Measurements from ENCODE around the gene AFF3. TPM values are rescaled to one million over a fixed set of nuclear protein-coding genes. Genes with fewer than 3 reads are reported as not detected.

The AFF3 gene
- total and polyA plus RNA-seq, 8 donors, result 16.4 to 42.0 (median 21.4) TPM

GRCh38 chr2:100033976-100034375 is 108.4 kb downstream of the AFF3 start:
- Histone ChIP-seq H3K36me3 (no peaks in the 10 kb centered on the region), H3K4me1 (peaks cover 0 to 4% of the 10 kb centered on the region in 2 donors), H3K9me3 (no peaks in the 10 kb centered on the region), H3K27me3 (no peaks in the 10 kb centered on the region), H3K4me3 (no peak overlapping the region), H3K27ac (no peak overlapping the region)
- intact Hi-C loops (cut with DNase I), result no loop called here
- TF ChIP-seq CTCF (IDR thresholded peaks at IDR 0.05), result no peak
- no peak for DNase-seq
- ATAC-seq, result no peak

- DNase-seq (no peak), ATAC-seq (peak; percentile 33)
- H3K27ac ChIP-seq, result no peak overlapping the region
- no peaks in the 10 kb centered on the region for H3K27me3 ChIP-seq
- TF ChIP-seq CTCF (IDR thresholded peaks at IDR 0.05), result no peak
- intact Hi-C loops (cut with DNase I), result no loop called here
- H3K9me3 ChIP-seq, result no peaks in the 10 kb centered on the region
- H3K36me3 ChIP-seq, result no peaks in the 10 kb centered on the region
- H3K4me1 ChIP-seq, result peaks cover 0 to 3% of the 10 kb centered on the region in 2 donors
- no peak overlapping the region for H3K4me3 ChIP-seq
Observed at GRCh38 chr2:100031604-100032003, 110.8 kb downstream of the AFF3 start.

GRCh38 chr2:100029460-100029859 is 112.9 kb downstream of the AFF3 start:
- DNase-seq (no peak), ATAC-seq (no peak)
- Histone ChIP-seq H3K27ac (no peak overlapping the region), H3K4me3 (no peak overlapping the region), H3K27me3 (no peaks in the 10 kb centered on the region), H3K9me3 (no peaks in the 10 kb centered on the region), H3K36me3 (no peaks in the 10 kb centered on the region), H3K4me1 (no peaks in the 10 kb centered on the region)
- intact Hi-C loops (cut with DNase I), result no loop called here
- no peak for TF ChIP-seq CTCF (IDR thresholded peaks at IDR 0.05)

GRCh38 chr2:100021791-100022340 is 120.5 kb downstream of the AFF3 start:
- no peaks in the 10 kb centered on the region for H3K36me3 ChIP-seq
- no peaks in the 10 kb centered on the region for H3K4me1 ChIP-seq
- intact Hi-C loops (cut with DNase I), result no loop called here
- ATAC-seq (no peak), DNase-seq (no peak)
- no peak overlapping the region for H3K4me3 ChIP-seq
- TF ChIP-seq CTCF (IDR thresholded peaks at IDR 0.05), result no peak
- H3K9me3 ChIP-seq, result no peaks in the 10 kb centered on the region
- no peak overlapping the region for H3K27ac ChIP-seq
- H3K27me3 ChIP-seq, result no peaks in the 10 kb centered on the region

GRCh38 chr2:100019499-100019898 is 122.9 kb downstream of the AFF3 start:
- no peak for DNase-seq
- Histone ChIP-seq H3K9me3 (no peaks in the 10 kb centered on the region), H3K4me3 (no peak overlapping the region), H3K36me3 (no peaks in the 10 kb centered on the region), H3K27ac (no peak overlapping the region), H3K4me1 (no peaks in the 10 kb centered on the region), H3K27me3 (no peaks in the 10 kb centered on the region)
- intact Hi-C loops (cut with DNase I), result no loop called here
- no peak for ATAC-seq
- TF ChIP-seq CTCF (IDR thresholded peaks at IDR 0.05), result no peak

All from left lung (tissue), 10 donors.